ENCODE measurements around the gene BRF1.

BRF1 gene

GRCh38 chr14:105223770-105224544, 76.8 kb downstream of the BRF1 start:
- DNase-seq: no peak

- DNase-seq: no peak
Observed at GRCh38 chr14:105223260-105223659, 77.5 kb downstream of the BRF1 start.

GRCh38 chr14:105221598-105222178, 79.1 kb downstream of the BRF1 start:
- DNase-seq: no peak

GRCh38 chr14:105220699-105221597, 79.9 kb downstream of the BRF1 start:
- no peak for DNase-seq

- no peak for DNase-seq
Observed at GRCh38 chr14:105219753-105220152, 81.0 kb downstream of the BRF1 start.

- no peak for DNase-seq
Observed at GRCh38 chr14:105219043-105219612, 81.7 kb downstream of the BRF1 start.

- no peak for DNase-seq
Observed at GRCh38 chr14:105218611-105219010, 82.2 kb downstream of the BRF1 start.

GRCh38 chr14:105217774-105218173, 83.0 kb downstream of the BRF1 start:
- DNase-seq: no peak

GRCh38 chr14:105216490-105217247, 84.1 kb downstream of the BRF1 start:
- DNase-seq: no peak

- DNase-seq: no peak
Observed at GRCh38 chr14:105215602-105216001, 85.2 kb downstream of the BRF1 start.

- DNase-seq: no peak
Observed at GRCh38 chr14:105214324-105214915, 86.4 kb downstream of the BRF1 start.

GRCh38 chr14:105213361-105213760, 87.4 kb downstream of the BRF1 start:
- DNase-seq: no peak

- DNase-seq: no peak
Observed at GRCh38 chr14:105212541-105213300, 88.1 kb downstream of the BRF1 start.

GRCh38 chr14:105211758-105212089, 89.1 kb downstream of the BRF1 start:
- DNase-seq: no peak

GRCh38 chr14:105211086-105211757, 89.6 kb downstream of the BRF1 start:
- no peak for DNase-seq

GRCh38 chr14:105210266-105211025, 90.4 kb downstream of the BRF1 start:
- DNase-seq: no peak

GRCh38 chr14:105209646-105210045, 91.2 kb downstream of the BRF1 start:
- DNase-seq: no peak

- DNase-seq: no peak
Observed at GRCh38 chr14:105209091-105209490, 91.7 kb downstream of the BRF1 start.

GRCh38 chr14:105208738-105209075, 92.1 kb downstream of the BRF1 start:
- DNase-seq: no peak

All from activated CD4-positive, alpha-beta T cell treated with anti-CD3 and anti-CD28 coated beads, Interleukin-2, amount 50 U/mL, for 16 hours (primary cell).